ENCODE results near the gene CDH13.

Gene CDH13

DNA sequence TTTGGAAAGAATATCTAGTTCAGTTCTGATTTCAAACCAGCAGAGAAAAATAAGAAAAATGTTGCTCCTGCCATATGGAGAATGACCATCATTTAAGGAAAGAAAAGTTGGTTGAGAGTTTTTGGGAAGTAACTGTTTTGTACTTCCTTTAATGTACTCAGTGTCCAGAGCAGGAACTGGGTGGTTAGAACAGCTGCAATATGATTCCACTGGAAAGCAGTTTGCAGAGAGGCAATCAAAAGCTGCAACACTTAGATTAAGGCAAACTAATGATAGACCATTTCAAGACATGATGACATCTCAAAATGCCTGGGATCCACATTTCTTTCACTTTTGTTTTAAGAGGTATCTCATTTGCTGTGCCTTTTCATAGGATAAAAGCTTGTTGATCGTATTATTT, 867.7 kb downstream of the CDH13 start:
- TF ChIP-seq, protein P1, sequence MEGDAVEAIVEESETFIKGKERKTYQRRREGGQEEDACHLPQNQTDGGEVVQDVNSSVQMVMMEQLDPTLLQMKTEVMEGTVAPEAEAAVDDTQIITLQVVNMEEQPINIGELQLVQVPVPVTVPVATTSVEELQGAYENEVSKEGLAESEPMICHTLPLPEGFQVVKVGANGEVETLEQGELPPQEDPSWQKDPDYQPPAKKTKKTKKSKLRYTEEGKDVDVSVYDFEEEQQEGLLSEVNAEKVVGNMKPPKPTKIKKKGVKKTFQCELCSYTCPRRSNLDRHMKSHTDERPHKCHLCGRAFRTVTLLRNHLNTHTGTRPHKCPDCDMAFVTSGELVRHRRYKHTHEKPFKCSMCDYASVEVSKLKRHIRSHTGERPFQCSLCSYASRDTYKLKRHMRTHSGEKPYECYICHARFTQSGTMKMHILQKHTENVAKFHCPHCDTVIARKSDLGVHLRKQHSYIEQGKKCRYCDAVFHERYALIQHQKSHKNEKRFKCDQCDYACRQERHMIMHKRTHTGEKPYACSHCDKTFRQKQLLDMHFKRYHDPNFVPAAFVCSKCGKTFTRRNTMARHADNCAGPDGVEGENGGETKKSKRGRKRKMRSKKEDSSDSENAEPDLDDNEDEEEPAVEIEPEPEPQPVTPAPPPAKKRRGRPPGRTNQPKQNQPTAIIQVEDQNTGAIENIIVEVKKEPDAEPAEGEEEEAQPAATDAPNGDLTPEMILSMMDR (IDR thresholded peaks at IDR 0.05; ENCODE audit: low read depth, low read length) = no peak
- no peak overlapping the region for H3K4me3 ChIP-seq (ENCODE audit: low read depth, low read length)

DNA sequence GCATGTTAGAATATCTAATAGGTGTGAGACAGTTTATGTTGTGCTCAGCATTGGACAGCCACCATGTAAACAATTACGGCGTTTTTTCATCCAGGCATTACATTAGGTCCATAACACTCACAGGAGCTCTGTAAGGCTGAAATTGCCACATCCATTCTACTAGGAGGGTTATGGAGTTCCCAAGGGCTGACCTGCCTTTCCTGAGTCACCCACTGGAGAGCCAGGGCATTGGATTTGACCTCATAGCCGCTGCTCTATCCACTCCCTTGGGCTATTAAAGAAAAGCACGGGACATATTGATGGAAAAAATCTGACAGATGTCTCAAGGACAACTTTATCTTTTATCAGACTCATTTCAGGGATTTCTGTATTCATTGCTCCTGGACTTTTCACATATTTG, 874.7 kb downstream of the CDH13 start:
- TF ChIP-seq, protein P1 (IDR thresholded peaks at IDR 0.05; ENCODE audit: low read depth, low read length) = no peak
- no peak overlapping the region for H3K4me3 ChIP-seq (ENCODE audit: low read depth, low read length)

DNA sequence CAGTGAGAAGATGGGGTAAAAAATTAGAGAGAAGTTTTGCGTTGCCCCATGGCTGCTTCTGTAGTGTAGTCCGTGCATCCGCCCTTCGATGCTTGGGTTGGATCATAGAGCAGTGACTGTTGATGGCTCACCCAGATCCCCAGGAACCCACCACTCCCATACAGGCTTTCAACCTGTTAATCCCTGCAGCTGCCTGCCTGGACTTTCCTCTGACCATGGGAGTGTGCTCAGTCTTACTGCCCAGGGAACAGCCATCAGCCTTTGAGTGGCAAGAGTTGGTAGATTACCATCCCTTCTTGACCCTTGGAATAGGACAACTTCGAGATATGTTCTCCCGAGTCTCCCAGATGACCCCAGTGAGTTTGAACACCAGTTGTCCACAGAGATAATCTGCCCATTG, 881.5 kb downstream of the CDH13 start:
- no peak overlapping the region for H3K4me3 ChIP-seq (ENCODE audit: low read depth, low read length)
- TF ChIP-seq, protein P1 (IDR thresholded peaks at IDR 0.05; ENCODE audit: low read depth, low read length) = no peak

DNA sequence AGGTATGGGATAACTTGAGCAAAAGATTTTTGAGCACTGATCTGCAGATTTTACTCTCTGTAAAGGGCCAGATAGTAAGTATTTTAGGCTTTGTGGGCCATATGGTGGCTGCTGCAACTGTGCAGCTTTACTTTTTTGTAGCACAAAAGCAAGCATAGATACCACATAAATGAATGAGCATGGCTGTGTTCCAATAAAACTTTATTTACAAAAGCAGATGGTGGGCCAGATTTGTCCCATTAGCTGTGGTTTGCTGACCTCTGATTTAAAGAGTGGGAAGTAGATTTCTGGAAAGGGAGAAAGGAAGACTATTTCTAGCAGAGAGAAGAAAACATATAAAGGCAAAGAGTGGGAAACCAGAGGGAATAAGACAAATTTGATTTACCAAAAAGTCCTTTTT, 882.5 kb downstream of the CDH13 start:
- no peak overlapping the region for H3K4me3 ChIP-seq (ENCODE audit: low read depth, low read length)
- TF ChIP-seq, protein P1 (IDR thresholded peaks at IDR 0.05; ENCODE audit: low read depth, low read length) = no peak

DNA sequence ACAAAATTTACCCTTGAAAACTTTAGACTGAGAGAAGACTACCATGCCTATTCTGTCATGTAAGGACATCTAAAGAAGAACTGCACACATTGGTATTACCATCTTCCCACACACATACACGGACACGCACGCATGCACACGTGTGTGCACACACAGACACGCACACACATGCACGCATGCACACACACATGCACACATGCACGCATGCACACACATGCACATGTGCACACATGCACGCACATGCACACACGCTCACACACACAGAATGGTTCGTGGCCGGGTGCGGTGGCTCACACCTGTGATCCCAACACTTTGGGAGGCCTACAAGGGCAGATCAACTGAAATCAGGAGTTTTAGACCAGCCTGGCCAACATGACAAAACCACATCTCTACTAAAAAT, 884.1 kb downstream of the CDH13 start:
- TF ChIP-seq, protein P1 (IDR thresholded peaks at IDR 0.05; ENCODE audit: low read depth, low read length) = no peak
- no peak overlapping the region for H3K4me3 ChIP-seq (ENCODE audit: low read depth, low read length)

DNA sequence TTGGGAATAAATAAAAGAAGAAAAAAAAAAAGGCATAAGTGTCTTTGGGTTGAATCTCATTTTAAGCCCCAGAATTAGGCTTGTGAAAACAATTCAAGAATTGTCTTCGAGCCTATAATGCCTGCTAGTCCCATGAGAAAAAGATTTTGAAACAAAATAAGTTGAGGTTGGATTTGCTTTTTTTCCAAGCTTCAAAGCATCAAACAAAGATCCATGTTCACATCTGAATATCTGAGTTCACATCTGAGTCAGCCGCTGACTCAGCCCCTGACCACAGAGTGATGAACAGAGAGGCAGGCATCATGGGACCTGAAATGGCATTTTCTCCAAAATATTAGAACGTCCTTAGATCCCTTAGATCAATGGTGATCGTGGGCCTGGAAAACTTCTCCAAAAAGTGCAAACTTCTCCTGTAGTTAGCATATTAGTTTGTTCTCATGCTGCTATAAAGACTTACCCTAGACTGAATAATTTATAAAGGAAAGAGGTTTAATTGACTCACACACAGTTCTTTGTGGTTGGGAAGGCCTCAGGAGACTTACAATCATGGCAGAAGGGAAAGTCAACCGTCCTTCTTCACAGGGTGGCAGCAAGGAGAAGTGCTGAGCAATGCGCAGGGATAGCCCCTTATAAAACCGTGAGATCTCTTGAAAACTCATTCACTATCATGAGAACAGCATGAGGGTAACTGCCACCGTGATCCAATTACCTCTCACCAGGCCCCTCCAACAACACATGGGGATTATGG, 886.4 kb downstream of the CDH13 start:
- TF ChIP-seq, protein P1 (IDR thresholded peaks at IDR 0.05; ENCODE audit: low read depth, low read length) = no peak
- H3K4me3 ChIP-seq (ENCODE audit: low read depth, low read length) = no peak overlapping the region

DNA sequence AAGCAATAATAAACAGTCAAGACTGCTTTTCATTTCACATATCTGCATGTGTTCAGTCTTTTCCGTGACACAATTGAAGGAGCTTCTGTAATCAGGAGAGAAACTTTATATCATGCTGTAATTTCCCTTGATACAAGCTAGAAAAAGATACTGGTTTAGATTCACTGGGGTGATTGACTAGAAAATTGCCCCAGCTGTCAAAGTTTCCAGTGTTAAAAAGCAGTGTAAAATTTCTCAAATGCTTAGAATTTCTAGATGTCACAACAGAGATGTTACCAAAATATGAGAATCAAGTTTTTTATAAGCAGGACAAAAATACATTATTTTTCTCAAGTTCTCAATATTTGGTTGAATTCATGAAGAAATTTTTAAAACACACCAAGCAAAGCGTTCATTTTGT, 888.6 kb downstream of the CDH13 start:
- TF ChIP-seq, protein P1 (IDR thresholded peaks at IDR 0.05; ENCODE audit: low read depth, low read length) = no peak
- H3K4me3 ChIP-seq (ENCODE audit: low read depth, low read length) = no peak overlapping the region
